Thyroid gland (tissue), 4 donors: Measurements from ENCODE around the gene MSH3. TPM values are rescaled to one million over a fixed set of nuclear protein-coding genes. Genes with fewer than 3 reads are reported as not detected.

ENCODE experiments used
- DNase-seq, 2 donors: peaks; one replicate each; pipeline ENCODE4 v3.0.0-alpha.2; 2019
- H3K27ac ChIP-seq, 3 donors: fragments of 200-600 bp; sonication (generic); 1 replicate in 2 of 3; 2 replicates in 1 of 3; pipeline ENCODE4 v1.5.1; 2016 to 2019; ENCODE audit warnings: mild to moderate bottlenecking in 1 of 3, moderate library complexity in 1 of 3
- H3K27me3 ChIP-seq: fragments of 200-600 bp; sonication (generic); one replicate; pipeline ENCODE4 v1.5.1; 2019
- H3K36me3 ChIP-seq, 2 donors: fragments of 200-600 bp; sonication (generic); one replicate each; pipeline ENCODE4 v1.5.1; 2016 to 2019
- H3K4me1 ChIP-seq, 2 donors: fragments of 200-600 bp; sonication (generic); one replicate each; pipeline ENCODE4 v1.5.1; 2017 to 2019
- H3K4me3 ChIP-seq, 3 donors: fragments of 200-600 bp; sonication (generic); replicated peaks in 1 of 3; 1 replicate in 2 of 3; 2 replicates in 1 of 3; pipeline ENCODE4 v1.5.1; 2016; ENCODE audit warnings: mild to moderate bottlenecking in 1 of 3
- H3K9me3 ChIP-seq: fragments of 200-600 bp; sonication (generic); one replicate; pipeline ENCODE4 v1.5.1; 2017
- CTCF ChIP-seq, 6 experiments: fragments of 200-600 bp in 3 of 6; fragments of 450-650 bp in 3 of 6; sonication (generic) in 3 of 6; IDR thresholded peaks; one replicate each; pipeline ENCODE4 v1.5.1; 2016 to 2019; ENCODE audit warnings: antibody characterized with exemption in 6 of 6, mild to moderate bottlenecking in 2 of 6, inconsistent platforms in 1 of 6, moderate library complexity in 1 of 6
- POLR2A ChIP-seq, 2 donors: fragments of 450-650 bp; IDR thresholded peaks; one replicate each; pipeline ENCODE4 v1.6.1; 2017; ENCODE audit warnings: antibody characterized with exemption in 2 of 2, mild to moderate bottlenecking in 2 of 2, moderate library complexity in 1 of 2
- WGBS, 2 donors: methylation state at CpG; one replicate each; pipeline ENCODE4 v1.1.5; 2017; 5-methylcytosine and 5-hydroxymethylcytosine counted together
- intact Hi-C: fragments of 100-400 bp; cut with DNase I; formaldehyde crosslinking; loops from one replicate; pipeline ENCODE4 v1.15.1; 2023
- total RNA-seq, 4 donors: library from RNA; depleted of rRNA; stranded (reverse); fragments of >200 nt; gene quantifications; one replicate each; pipeline ENCODE4 v1.2.3, GENCODE V29; 2016

Gene MSH3
- total RNA-seq, 4 donors from 2014 or later, result 25.9 to 45.0 (median 26.1) TPM

GRCh38 chr5:80706835-80707447 lies 52.5 kb downstream of the MSH3 start:
- DNase-seq, result no peak
- Histone ChIP-seq H3K27ac (no peak overlapping the region), H3K4me3 (no peak overlapping the region), H3K27me3 (no peaks in the 10 kb centered on the region), H3K36me3 (no peaks in the 10 kb centered on the region), H3K4me1 (peaks cover 12 to 14% of the 10 kb centered on the region in 2 donors), H3K9me3 (no peaks in the 10 kb centered on the region)
- intact Hi-C loops, result no loop called here
- TF ChIP-seq POLR2A (IDR thresholded peaks at IDR 0.05), result no peak
- TF ChIP-seq CTCF (IDR thresholded peaks at IDR 0.05), result no peak
- 95% methylated on average over 2 of the region's 2 CpGs for WGBS, 2 donors

GRCh38 chr5:80707645-80708044 lies 53.2 kb downstream of the MSH3 start:
- H3K36me3 ChIP-seq, result no peaks in the 10 kb centered on the region
- H3K27me3 ChIP-seq, result no peaks in the 10 kb centered on the region
- H3K27ac ChIP-seq, result no peak overlapping the region
- no peaks in the 10 kb centered on the region for H3K9me3 ChIP-seq
- no peak overlapping the region for H3K4me3 ChIP-seq
- 78 to 85% methylated on average over 1 of the region's 1 CpG for WGBS, 2 donors
- peaks cover 12 to 14% of the 10 kb centered on the region in 2 donors for H3K4me1 ChIP-seq
- intact Hi-C loops, result no loop called here
- DNase-seq, result no peak
- no peak for TF ChIP-seq CTCF (IDR thresholded peaks at IDR 0.05)
- no peak for TF ChIP-seq POLR2A (IDR thresholded peaks at IDR 0.05)

GRCh38 chr5:80711216-80711615 lies 56.8 kb downstream of the MSH3 start:
- WGBS, 2 donors, result 96 to 98% methylated on average over 5 of the region's 5 CpGs
- Histone ChIP-seq H3K27me3 (no peaks in the 10 kb centered on the region), H3K36me3 (no peaks in the 10 kb centered on the region), H3K9me3 (no peaks in the 10 kb centered on the region), H3K4me3 (no peak overlapping the region), H3K4me1 (peaks cover 9 to 14% of the 10 kb centered on the region in 2 donors), H3K27ac (peak overlapping the region; percentile 3 to 48 (median 37))
- TF ChIP-seq POLR2A (IDR thresholded peaks at IDR 0.05), result no peak
- no peak for TF ChIP-seq CTCF (IDR thresholded peaks at IDR 0.05)
- no peak for DNase-seq
- intact Hi-C loops, result no loop called here

- no peak for DNase-seq
These were observed 57.5 kb downstream of the MSH3 start for GRCh38 chr5:80711938-80712337.

More at GRCh38 chr5:80711938-80712337, 57.5 kb downstream of the MSH3 start:
- no peak overlapping the region for H3K27ac ChIP-seq
- 96 to 97% methylated on average over 3 of the region's 3 CpGs for WGBS, 2 donors
- TF ChIP-seq POLR2A (IDR thresholded peaks at IDR 0.05) (no peak), CTCF (IDR thresholded peaks at IDR 0.05) (no peak)
- H3K4me3 ChIP-seq, result no peak overlapping the region
- no peaks in the 10 kb centered on the region for H3K9me3 ChIP-seq
- H3K36me3 ChIP-seq, result no peaks in the 10 kb centered on the region
- intact Hi-C loops, result no loop called here
- H3K4me1 ChIP-seq, result peaks cover 6 to 14% of the 10 kb centered on the region in 2 donors
- H3K27me3 ChIP-seq, result no peaks in the 10 kb centered on the region
